ENCODE measurements around the gene OCIAD2.
"Not testable (repeated sequence)": the region's sequence is repeated elsewhere in the genome, so short reads cannot be mapped to it uniquely, and the experiment has no call there.

The OCIAD2 gene

GRCh38 chr4:48851651-48852050 is 54.9 kb downstream of the OCIAD2 start:
- DNase-seq, result no peak

GRCh38 chr4:48848799-48849198 is 57.8 kb downstream of the OCIAD2 start:
- not testable (repeated sequence) for DNase-seq

DNA sequence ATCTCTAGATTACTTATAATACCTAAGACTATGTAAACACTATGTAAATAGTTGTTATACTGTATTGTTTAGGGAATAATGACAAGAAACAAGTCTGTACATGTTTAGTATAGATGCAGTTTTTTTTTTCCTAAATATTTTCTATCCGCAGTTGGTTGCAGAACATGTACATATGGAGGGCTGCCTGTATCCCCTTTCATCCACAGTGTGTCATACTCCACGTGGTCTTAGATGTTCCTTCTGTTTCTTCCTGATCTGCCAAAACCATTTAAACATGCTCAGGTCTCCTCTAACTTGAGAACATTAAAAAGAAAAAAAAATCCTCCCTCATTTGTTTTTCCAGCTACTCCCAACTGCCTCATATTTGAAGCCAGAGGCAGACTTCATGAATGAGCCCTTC is 61.7 kb downstream of the OCIAD2 start:
- DNase-seq, result no peak

DNA sequence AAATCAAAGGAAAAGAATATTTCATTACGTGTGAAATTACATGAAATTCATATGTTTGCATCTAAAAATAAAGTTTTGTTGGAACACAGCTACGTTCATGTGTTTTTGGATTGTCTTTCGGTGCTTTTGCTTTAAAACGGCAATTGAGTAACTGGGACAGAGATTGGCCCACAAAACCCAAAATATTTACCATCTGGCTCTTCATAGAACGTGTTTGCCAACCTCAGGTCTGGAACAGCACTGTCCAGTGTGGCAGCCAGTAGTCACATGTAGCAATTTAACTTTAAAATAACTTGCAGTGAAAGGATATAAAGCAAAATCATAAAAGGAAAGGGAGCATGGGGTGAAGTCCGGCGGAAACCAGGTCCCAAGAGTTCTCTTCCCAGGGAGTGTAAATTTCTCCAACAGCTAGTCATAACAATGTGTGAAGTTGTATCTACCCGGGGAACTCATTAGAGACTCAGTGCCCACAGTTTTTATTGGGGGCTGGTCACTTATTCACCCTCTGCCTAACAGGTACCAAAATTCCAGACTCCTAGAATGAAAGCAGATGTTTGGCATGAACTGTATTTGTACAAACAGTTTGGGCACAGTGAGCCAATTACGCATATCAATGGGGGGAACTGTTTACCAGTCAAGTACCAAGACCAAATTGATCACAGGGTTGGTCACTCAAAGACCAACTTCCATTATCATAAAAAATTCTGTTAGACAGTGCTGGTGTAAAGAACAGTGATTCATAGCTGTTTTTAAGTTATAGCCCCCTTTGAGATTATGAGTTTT is 65.3 kb downstream of the OCIAD2 start:
- no peak for DNase-seq

GRCh38 chr4:48836658-48837057 is 69.9 kb downstream of the OCIAD2 start:
- DNase-seq, result no peak
